MM.1S (cell line): ENCODE results near the gene RPS15A.
"Not testable (repeated sequence)": the region's sequence is repeated elsewhere in the genome, so short reads cannot be mapped to it uniquely, and the experiment has no call there.

Experiments used
- DNase-seq: peaks from one replicate; pipeline ENCODE4 v3.0.0-alpha.2; 2015
- H2AFZ ChIP-seq: fragments of 300-600 bp; sonication (generic); 2 replicates; pipeline ENCODE4 v1.6.0; 2016; ENCODE audit warnings: antibody characterized with exemption, low read length
- H3F3A ChIP-seq: fragments of 300-600 bp; sonication (generic); 2 replicates; pipeline ENCODE4 v1.6.1; 2016; ENCODE audit warnings: mild to moderate bottlenecking, antibody characterized with exemption, low read length, moderate library complexity, mixed read lengths; ENCODE audit not compliant: insufficient read depth
- H3K27ac ChIP-seq: fragments of 300-600 bp; sonication (generic); 2 replicates; pipeline ENCODE4 v1.5.1; 2016; ENCODE audit warnings: mild to moderate bottlenecking, low read length
- H3K27me3 ChIP-seq: fragments of 300-600 bp; sonication (generic); replicated peaks from 2 replicates; pipeline ENCODE4 v1.6.0; 2016; ENCODE audit warnings: low read length; ENCODE audit not compliant: insufficient read depth
- H3K36me3 ChIP-seq: fragments of 300-600 bp; sonication (generic); replicated peaks from 2 replicates; pipeline ENCODE4 v1.6.1; 2016; ENCODE audit warnings: mild to moderate bottlenecking, low read length, mixed read lengths; ENCODE audit not compliant: insufficient read depth
- H3K4me1 ChIP-seq: fragments of 300-600 bp; sonication (generic); 2 replicates; pipeline ENCODE4 v1.6.1; 2016; ENCODE audit warnings: low read length, mixed read lengths
- H3K4me2 ChIP-seq: fragments of 300-600 bp; sonication (generic); 2 replicates; pipeline ENCODE4 v1.6.0; 2016; ENCODE audit warnings: low read depth, low read length
- H3K4me3 ChIP-seq: fragments of 300-600 bp; sonication (generic); 2 replicates; pipeline ENCODE4 v1.5.1; 2016; ENCODE audit warnings: low read length, mixed read lengths
- H3K79me2 ChIP-seq: fragments of 300-600 bp; sonication (generic); 2 replicates; pipeline ENCODE4 v1.6.1; 2016; ENCODE audit warnings: mixed run types, low read length, mixed read lengths
- H3K9ac ChIP-seq: fragments of 300-600 bp; sonication (generic); 2 replicates; pipeline ENCODE4 v1.6.1; 2016; ENCODE audit warnings: low read length, mixed read lengths
- H3K9me2 ChIP-seq: fragments of 300-600 bp; sonication (generic); replicated peaks from 2 replicates; pipeline ENCODE4 v1.6.1; 2016; ENCODE audit warnings: mild to moderate bottlenecking, low read length, mixed read lengths; ENCODE audit not compliant: insufficient read depth
- H3K9me3 ChIP-seq: fragments of 300-600 bp; sonication (generic); replicated peaks from 2 replicates; pipeline ENCODE4 v1.6.1; 2016; ENCODE audit warnings: mild to moderate bottlenecking, low read length, mixed read lengths; ENCODE audit not compliant: insufficient read depth
- H4K20me1 ChIP-seq: fragments of 300-600 bp; sonication (generic); 2 replicates; pipeline ENCODE4 v1.6.1; 2016; ENCODE audit warnings: mild to moderate bottlenecking, low read length, moderate library complexity, mixed read lengths; ENCODE audit not compliant: insufficient read depth
- TF ChIP-seq, protein P1 (sequence below): fragments of 300-600 bp; sonication (generic); IDR thresholded peaks from 2 replicates; pipeline ENCODE4 v1.5.1; 2016; ENCODE audit warnings: antibody characterized with exemption, low read length, mixed read lengths

Gene RPS15A

DNA sequence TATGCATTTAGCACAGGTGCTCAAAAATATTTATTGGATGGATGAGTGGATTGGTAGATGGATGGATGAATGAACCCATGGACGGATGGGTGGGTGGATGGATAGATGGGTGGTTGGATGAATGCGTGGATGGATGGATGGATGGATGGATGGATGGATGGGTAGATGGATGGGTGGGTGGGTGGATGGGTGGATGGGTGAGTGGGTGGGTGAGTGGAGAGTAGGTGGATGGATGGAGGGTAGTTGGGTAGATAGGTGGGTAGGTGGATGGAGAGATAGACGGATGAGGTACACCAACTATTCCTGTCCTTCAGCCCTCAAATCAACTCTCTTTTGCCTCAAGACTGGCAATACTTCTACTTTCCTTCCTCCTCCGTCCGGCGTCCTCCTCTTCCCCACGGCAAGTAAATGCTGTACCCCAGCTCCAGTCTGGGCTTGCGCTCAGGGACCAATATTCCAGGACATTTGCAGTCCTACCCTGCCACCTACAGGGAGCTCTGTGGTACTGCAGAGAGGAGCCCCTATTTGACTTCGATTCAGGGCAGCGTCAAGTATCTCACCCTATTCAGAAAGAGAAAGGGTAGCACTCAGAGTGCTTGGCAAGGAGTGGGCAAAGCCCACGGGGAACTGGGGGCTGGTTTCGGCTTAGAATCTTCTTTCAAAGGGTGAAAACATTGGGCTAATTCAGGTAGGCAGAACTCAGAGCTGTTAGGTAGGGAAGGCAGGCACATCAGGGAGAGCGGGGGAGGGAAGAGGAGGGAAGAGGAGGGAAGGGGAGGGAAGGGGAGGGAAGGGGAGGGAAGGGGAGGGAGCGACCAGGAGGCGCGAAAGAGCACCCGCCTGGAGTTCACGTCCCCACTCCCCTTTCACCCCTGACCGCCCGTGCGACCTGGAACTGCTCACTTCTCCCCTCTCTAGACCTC lies 30.3 kb downstream of the RPS15A start:
- H2AFZ ChIP-seq, DNase-seq: not testable (repeated sequence)

DNA sequence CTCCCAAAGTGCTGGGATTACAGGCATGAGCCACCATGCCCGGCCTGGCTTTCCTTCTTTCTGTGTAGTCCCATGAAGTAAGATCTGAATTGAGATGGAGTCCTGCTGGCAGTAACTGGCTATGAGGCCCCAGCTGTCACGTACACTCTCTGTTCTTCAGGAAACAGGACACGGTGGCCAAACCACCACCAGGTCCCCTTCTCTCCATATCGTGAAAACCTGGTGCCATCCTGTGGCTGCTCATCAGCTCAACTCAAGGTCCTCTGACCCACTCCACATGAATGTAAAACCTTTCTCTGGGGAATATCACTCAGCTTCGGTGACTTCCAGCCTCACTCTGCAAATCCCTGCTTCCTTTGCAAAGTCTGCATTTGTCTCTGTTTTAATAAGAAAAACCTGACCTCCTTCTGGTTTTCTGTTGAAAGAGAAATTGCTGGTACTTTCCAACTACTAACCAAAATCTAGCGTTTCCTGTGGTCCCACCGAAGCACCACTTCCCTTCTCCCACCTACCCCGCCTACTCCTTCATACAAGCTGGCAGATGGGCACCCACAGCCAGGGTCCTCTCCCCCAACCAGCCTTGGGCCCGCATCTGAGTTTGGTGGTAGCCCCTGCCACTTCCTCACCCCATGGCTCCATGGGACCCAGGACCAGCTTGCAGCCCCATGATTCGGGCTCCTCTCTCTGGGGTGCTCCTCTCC lies 32.0 kb downstream of the RPS15A start:
- not testable (repeated sequence) for H3K9ac ChIP-seq, H4K20me1 ChIP-seq, H3K36me3 ChIP-seq, H3K9me2 ChIP-seq, H3K27me3 ChIP-seq, H3K79me2 ChIP-seq, H3F3A ChIP-seq, H3K4me2 ChIP-seq, DNase-seq, H3K9me3 ChIP-seq, H2AFZ ChIP-seq, H3K27ac ChIP-seq, H3K4me1 ChIP-seq, H3K4me3 ChIP-seq

More for the DNA sequence above, 30.3 kb downstream of the RPS15A start:
- not testable (repeated sequence) for H3K4me1 ChIP-seq, H3K27me3 ChIP-seq, H3K27ac ChIP-seq, H4K20me1 ChIP-seq, H3K9ac ChIP-seq, H3K4me3 ChIP-seq, H3K79me2 ChIP-seq, H3F3A ChIP-seq, H3K9me3 ChIP-seq, H3K4me2 ChIP-seq, H3K36me3 ChIP-seq, H3K9me2 ChIP-seq
- TF ChIP-seq, protein P1, sequence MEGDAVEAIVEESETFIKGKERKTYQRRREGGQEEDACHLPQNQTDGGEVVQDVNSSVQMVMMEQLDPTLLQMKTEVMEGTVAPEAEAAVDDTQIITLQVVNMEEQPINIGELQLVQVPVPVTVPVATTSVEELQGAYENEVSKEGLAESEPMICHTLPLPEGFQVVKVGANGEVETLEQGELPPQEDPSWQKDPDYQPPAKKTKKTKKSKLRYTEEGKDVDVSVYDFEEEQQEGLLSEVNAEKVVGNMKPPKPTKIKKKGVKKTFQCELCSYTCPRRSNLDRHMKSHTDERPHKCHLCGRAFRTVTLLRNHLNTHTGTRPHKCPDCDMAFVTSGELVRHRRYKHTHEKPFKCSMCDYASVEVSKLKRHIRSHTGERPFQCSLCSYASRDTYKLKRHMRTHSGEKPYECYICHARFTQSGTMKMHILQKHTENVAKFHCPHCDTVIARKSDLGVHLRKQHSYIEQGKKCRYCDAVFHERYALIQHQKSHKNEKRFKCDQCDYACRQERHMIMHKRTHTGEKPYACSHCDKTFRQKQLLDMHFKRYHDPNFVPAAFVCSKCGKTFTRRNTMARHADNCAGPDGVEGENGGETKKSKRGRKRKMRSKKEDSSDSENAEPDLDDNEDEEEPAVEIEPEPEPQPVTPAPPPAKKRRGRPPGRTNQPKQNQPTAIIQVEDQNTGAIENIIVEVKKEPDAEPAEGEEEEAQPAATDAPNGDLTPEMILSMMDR = peak; percentile 42

DNA sequence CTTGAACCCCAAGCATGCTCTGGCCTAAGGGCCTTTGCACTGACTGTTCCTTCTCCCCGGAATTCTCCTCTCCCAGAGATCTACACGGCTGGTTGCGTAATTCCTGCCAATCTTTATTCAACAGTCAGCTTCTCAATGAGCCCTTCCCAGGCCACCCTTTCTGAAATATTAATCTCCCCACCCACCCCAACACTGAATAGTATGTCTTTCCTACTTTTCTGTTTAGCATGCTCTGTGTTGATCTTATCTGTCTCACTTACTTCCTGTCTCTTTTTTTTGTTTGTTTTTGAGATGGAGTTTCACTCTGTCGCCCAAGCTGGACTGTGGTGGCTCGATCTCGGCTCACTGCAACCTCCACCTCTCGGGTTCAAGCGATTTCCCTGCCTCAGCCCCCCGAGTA lies 33.5 kb downstream of the RPS15A start:
- H3K4me1 ChIP-seq, H3K4me3 ChIP-seq, H3K9me2 ChIP-seq, H3K4me2 ChIP-seq, H3K9ac ChIP-seq, H4K20me1 ChIP-seq, H3K27me3 ChIP-seq, H2AFZ ChIP-seq, DNase-seq, H3F3A ChIP-seq, H3K9me3 ChIP-seq, H3K36me3 ChIP-seq, H3K27ac ChIP-seq, H3K79me2 ChIP-seq: not testable (repeated sequence)

DNA sequence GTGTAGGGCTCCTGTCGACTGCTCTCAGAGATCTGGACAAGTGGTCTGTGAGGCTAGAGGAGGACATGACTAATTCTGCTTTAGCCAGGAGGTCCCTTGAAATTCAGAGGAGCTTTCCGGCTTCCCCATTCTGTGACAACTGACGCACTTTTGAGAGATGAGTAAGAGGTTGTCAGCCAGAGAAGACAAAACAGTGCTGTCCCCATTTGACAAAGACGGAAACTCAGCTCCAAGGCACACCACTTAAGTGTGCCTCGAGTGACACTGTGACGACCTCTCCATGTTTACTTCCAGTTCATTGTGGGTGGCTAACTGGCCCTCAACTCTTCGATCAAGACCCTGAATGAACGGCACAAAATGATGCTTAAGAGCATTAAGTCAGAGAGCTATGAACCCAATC lies 47.3 kb downstream of the RPS15A start:
- H3K4me1 ChIP-seq, DNase-seq, H3K9ac ChIP-seq, H3K9me2 ChIP-seq, H3K4me2 ChIP-seq, H2AFZ ChIP-seq, H3K36me3 ChIP-seq, H3K79me2 ChIP-seq, H3K27ac ChIP-seq, H3K27me3 ChIP-seq, H4K20me1 ChIP-seq, H3F3A ChIP-seq, H3K4me3 ChIP-seq, H3K9me3 ChIP-seq: not testable (repeated sequence)

GRCh38 chr16:18740027-18740426 lies 50.1 kb downstream of the RPS15A start:
- not testable (repeated sequence) for H3F3A ChIP-seq, DNase-seq, H3K27me3 ChIP-seq, H3K79me2 ChIP-seq, H3K27ac ChIP-seq, H3K9ac ChIP-seq, H3K9me2 ChIP-seq, H3K36me3 ChIP-seq, H3K4me2 ChIP-seq, H4K20me1 ChIP-seq, H3K9me3 ChIP-seq, H3K4me1 ChIP-seq, H3K4me3 ChIP-seq, H2AFZ ChIP-seq

DNA sequence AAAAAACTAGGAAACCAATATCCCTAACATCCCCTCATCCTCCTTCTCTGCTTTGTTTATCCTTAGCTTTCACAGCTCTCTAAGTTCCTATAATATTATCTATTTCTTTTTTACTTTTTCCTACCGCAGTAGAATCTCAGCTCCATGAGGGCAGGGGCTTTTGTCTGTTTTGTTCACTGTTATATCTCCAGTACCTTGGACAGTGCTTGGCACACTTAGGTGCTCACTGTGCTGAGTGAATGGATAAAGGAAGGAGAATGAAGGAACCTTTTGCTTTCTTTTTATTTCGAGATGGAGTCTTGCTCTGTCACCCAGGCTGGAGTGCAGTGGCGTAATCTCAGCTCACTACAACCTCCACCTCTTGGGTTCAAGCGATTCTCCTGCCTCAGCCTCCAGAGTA lies 51.4 kb downstream of the RPS15A start:
- H3K9me3 ChIP-seq = not testable (repeated sequence)

GRCh38 chr16:18734279-18734678 lies 55.9 kb downstream of the RPS15A start:
- not testable (repeated sequence) for H3K4me1 ChIP-seq, H3F3A ChIP-seq, DNase-seq, H3K27me3 ChIP-seq, H4K20me1 ChIP-seq, H3K9me2 ChIP-seq, H3K36me3 ChIP-seq, H3K4me3 ChIP-seq, H2AFZ ChIP-seq, H3K27ac ChIP-seq, H3K9ac ChIP-seq, H3K79me2 ChIP-seq, H3K9me3 ChIP-seq, H3K4me2 ChIP-seq

More for the DNA sequence above, 51.4 kb downstream of the RPS15A start:
- H3K36me3 ChIP-seq, H3K4me2 ChIP-seq, DNase-seq, H3K4me1 ChIP-seq, H3K4me3 ChIP-seq, H3K9ac ChIP-seq, H3K27ac ChIP-seq, H3K9me2 ChIP-seq, H3K27me3 ChIP-seq, H3K79me2 ChIP-seq, H3F3A ChIP-seq, H2AFZ ChIP-seq, H4K20me1 ChIP-seq: not testable (repeated sequence)
